ENCODE measurements around the gene TNS2. TPM values are rescaled to one million over a fixed set of nuclear protein-coding genes. Genes with fewer than 3 reads are reported as not detected.
A peak's percentile ranks its signal among the peaks of the same experiment; 100 is the strongest.
"Not testable (repeated sequence)": the region's sequence is repeated elsewhere in the genome, so short reads cannot be mapped to it uniquely, and the experiment has no call there.

The TNS2 gene
- total and polyA plus RNA-seq, 5 experiments from 2014 or later = 0.13 to 3.0 (median 1.3) TPM; not detected in 1

DNA sequence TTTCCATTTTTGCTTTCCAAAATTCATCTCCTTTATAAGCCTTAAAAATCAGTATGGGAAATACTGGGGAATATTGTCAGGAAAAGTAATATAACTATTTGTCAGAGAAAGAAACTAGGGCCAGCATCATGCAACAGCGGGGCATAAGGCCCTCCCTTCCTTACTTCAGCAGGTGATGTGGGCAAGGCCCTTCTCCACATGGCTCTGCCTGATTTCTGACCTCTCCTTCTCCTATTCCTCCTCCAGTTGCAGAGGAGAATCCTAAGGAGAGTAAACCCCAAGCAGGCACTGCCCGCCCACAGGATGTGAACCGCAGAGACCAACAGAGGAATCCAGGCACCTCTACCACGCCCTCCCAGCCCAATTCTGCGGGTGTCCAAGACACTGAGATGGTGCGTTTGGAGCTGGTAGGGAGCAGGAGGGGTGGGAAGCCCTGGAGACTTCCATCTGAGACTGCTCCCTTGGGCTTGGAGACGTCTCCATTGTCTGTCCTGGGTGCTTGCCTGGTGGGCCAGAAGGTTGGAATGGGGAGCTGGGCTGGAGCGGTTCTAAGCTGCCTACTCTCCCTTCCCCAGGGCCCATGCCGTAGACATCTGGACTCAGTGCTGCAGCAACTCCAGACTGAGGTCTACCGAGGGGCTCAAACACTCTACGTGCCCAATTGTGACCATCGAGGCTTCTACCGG is 50.7 kb downstream of the TNS2 start:
- peaks cover 44 to 71% (median 68%) of the 10 kb centered on the region in 4 donors for H3K4me1 Mint-ChIP-seq
- H3K36me3 Mint-ChIP-seq = no peaks in the 10 kb centered on the region
- POLR2A ChIA-PET = interaction anchor here (1.8 to 4.9 kb wide), 3 partner anchors 21 to 46 kb away, joined by 4 to 58 read pairs (median 7); partner anchors contain the start of gene SPRYD3
- H3K9me3 Mint-ChIP-seq = no peaks in the 10 kb centered on the region
- H3K4me3 Mint-ChIP-seq = peak overlapping the region in 1 of 10 donors; percentile 4
- no peak for DNase-seq
- no peak for ATAC-seq
- peaks cover 0 to 1% (median 0%) of the 10 kb centered on the region in 5 donors for H3K27me3 Mint-ChIP-seq
- no peak overlapping the region for H3K27ac Mint-ChIP-seq

DNA sequence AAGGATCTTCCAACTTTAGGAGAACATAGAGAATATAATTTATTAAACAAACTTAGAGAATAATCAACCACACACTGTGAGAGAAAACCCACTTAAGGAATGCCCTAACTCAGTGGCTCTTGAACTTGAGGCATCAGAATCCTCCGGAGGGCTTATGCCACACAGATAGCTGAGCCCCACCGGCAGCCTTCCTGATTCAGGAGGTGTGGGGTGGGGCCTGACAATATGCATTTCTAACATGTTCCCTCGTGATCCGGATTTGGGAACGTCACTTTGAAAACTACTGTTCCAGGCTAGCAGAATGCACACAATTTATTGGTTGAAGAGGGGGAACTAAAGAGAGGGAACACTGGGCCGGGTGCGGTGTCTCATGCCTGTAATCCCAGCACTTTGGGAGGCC is 51.4 kb downstream of the TNS2 start:
- Mint-ChIP-seq H3K4me1 (peaks cover 47 to 70% (median 66%) of the 10 kb centered on the region in 4 donors), H3K4me3 (peak overlapping the region in 6 of 10 donors; percentile 20 to 63 (median 42)), H3K36me3 (peaks cover 0 to 3% (median 0%) of the 10 kb centered on the region in 3 donors), H3K9me3 (no peaks in the 10 kb centered on the region), H3K27me3 (peaks cover 0 to 1% (median 0%) of the 10 kb centered on the region in 5 donors), H3K27ac (peak overlapping the region in 4 of 10 donors; percentile 36 to 88 (median 57))
- DNase-seq (no peak), ATAC-seq (no peak)
- POLR2A ChIA-PET = interaction anchor here (0.7 to 4.9 kb wide), 3 partner anchors 11 to 47 kb away, joined by 6 to 58 read pairs (median 7); partner anchors contain the start of gene SPRYD3

DNA sequence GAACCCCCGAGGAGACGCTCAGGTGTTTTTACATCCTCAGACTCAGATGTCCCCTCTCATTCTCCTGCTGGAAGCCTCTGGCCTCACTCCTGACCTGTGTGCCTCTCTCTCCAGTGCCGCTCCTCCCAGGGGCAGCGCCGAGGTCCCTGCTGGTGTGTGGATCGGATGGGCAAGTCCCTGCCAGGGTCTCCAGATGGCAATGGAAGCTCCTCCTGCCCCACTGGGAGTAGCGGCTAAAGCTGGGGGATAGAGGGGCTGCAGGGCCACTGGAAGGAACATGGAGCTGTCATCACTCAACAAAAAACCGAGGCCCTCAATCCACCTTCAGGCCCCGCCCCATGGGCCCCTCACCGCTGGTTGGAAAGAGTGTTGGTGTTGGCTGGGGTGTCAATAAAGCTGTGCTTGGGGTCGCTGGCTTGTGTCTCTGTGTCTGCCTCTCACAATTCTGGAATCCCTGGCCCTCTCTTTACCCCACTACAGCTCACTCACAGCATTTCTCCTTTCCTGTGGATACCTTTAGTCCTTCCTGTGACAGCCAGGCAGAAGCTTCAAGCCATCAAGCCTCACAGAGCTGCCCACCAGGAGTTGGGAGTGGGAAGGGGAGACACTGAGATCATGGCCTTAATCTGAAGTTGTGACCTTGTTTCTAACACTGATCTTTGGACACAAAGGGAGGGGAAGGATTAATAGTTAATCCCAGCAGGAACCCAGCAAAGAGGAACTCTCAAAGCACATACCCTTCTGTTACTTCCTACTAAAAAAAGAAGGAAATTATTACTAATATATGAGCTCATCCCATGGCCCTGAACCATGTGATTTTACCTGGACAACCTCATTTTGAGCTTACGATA is 52.3 kb downstream of the TNS2 start:
- ATAC-seq = no peak
- DNase-seq = no peak
- Mint-ChIP-seq H3K4me1 (peaks cover 42 to 63% (median 58%) of the 10 kb centered on the region in 4 donors), H3K27ac (peak overlapping the region; percentile 82 to 94 (median 91)), H3K27me3 (no peaks in the 10 kb centered on the region), H3K36me3 (peaks cover 0 to 3% (median 0%) of the 10 kb centered on the region in 3 donors), H3K4me3 (peak overlapping the region in 7 of 10 donors; percentile 24 to 84 (median 64)), H3K9me3 (no peaks in the 10 kb centered on the region)
- POLR2A ChIA-PET = interaction anchor here (0.6 to 2.8 kb wide), 19 partner anchors 8 to 740 kb away, joined by 3 to 23 read pairs (median 5); partner anchors contain the start of genes AAAS, CSAD, SPRYD3 and ZNF740

DNA sequence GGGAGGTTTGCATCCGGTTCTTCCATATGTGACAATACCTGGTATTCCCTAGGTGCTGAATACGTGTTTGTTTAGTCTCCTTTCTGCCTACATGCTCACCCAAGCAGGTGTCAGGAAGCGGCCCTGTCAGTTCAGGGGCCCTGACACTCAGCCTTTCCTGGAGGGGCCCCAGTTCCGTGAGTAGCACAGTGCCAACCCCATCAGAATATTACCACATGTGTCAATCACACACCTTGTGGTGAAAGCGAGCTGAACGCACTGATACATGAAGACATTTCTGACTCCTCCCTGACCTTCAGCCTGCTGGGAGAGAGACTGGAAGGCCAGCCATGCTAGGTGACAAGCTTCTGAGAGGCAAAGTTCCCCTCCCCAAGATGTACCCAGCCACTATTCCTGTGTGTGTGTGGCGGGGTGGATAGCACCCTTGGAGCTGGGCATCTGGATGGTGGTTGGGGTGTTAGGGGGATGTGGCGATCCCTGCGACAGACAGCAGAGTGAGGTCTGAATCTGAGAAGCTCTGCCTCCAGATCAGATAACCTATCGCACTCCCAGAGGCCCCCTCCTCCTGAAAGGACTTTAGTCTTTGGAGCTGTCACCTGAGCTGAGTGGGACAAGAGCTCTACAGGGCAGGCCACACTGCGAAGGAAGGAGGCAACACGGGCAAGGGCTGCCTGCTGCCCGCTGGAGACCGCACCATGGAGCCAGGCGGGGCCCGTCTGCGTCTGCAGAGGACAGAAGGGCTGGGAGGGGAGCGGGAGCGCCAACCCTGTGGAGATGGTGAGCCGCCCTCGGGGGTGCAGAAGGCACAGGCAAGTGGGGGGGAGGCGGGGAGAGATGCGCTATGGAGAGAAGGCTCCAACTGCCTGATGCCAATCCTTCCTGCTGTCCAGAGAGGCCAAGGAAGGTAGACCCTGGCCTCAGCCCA is 53.3 kb downstream of the TNS2 start, which contains the start of gene SOAT2:
Gene SOAT2, plus strand, starts transcription at position 604 of the 925 bp plus-strand sequence. Its CDS starts 92 bp downstream, at position 696.
- Mint-ChIP-seq H3K36me3 (peaks cover 0 to 3% (median 0%) of the 10 kb centered on the region in 3 donors), H3K9me3 (no peaks in the 10 kb centered on the region), H3K27ac (peak within 1 kb of the TSS; percentile 85 to 94 (median 91)), H3K4me1 (peaks cover 40 to 60% (median 52%) of the 10 kb centered on the region in 4 donors), H3K4me3 (peak within 1 kb of the TSS; percentile 44 to 87 (median 70)), H3K27me3 (no peaks in the 10 kb centered on the region)
- ATAC-seq (peak; percentile 78 to 88), DNase-seq (peak in 9 of 10 donors; percentile 29 to 78 (median 62))
- POLR2A ChIA-PET = interaction anchor here (0.6 to 2.8 kb wide), 22 partner anchors 9 to 525 kb away, joined by 3 to 23 read pairs (median 4); partner anchors contain the start of genes AAAS, CSAD, SP1 and SPRYD3

DNA sequence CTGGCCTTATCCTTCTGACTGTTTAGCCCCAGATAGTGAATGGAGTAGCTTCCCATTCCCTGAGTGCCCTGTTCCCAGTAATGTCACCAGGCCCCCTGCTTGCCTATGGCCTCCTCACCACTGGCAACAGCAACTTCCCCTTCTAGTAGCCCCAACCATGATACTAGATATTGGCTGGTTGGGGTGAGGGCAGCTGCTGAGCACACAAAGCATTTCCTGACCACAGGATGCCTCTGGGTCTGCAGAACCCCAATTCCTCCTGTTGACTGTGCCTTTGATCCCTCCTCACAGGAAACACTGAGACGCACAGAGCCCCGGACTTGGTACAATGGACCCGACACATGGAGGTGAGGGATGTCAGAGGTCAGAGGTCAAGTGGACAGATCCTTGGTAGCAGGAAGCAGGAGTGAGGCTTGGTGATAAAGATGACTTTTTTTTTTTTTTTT is 54.0 kb downstream of the TNS2 start:
- DNase-seq = peak in 3 of 10 donors; percentile 10 to 22 (median 15)
- Mint-ChIP-seq H3K4me3 (peak overlapping the region in 8 of 10 donors; percentile 29 to 84 (median 64)), H3K36me3 (peaks cover 0 to 3% (median 0%) of the 10 kb centered on the region in 3 donors), H3K4me1 (peaks cover 33 to 53% (median 44%) of the 10 kb centered on the region in 4 donors), H3K27ac (peak overlapping the region; percentile 63 to 94 (median 80)), H3K9me3 (no peaks in the 10 kb centered on the region), H3K27me3 (no peaks in the 10 kb centered on the region)
- POLR2A ChIA-PET = interaction anchor here (0.7 to 2.8 kb wide), 11 partner anchors 17 to 218 kb away, joined by 3 to 23 read pairs (median 5); partner anchors contain the start of genes AAAS, CSAD, SPRYD3 and ZNF740
- ATAC-seq = peak in 1 of 2 donors; percentile 11

DNA sequence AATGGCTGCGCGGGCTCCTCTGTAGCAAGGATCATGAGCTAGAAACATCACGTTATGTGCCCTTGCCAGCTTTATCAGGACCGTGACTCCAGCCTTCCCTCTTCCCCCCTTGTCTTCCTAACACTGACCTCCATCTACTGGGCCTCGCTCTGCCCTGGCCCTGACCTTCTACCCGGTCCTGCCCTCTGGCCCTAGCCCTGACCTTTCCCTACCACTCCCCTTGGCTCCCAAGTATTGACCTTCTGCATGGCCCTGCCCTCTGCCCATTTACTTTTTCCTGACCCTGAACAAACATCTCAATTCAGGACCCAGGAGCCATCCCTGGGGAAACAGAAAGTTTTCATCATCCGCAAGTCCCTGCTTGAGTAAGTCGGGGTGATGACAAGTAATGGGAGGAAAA is 55.4 kb downstream of the TNS2 start:
- Mint-ChIP-seq H3K9me3 (no peaks in the 10 kb centered on the region), H3K36me3 (peaks cover 0 to 3% (median 0%) of the 10 kb centered on the region in 3 donors), H3K27me3 (no peaks in the 10 kb centered on the region), H3K4me3 (peak overlapping the region in 4 of 10 donors; percentile 20 to 72 (median 32)), H3K27ac (peak overlapping the region in 3 of 10 donors; percentile 44 to 71 (median 53)), H3K4me1 (peaks cover 27 to 47% (median 37%) of the 10 kb centered on the region in 4 donors)
- POLR2A ChIA-PET = no interaction called here
- ATAC-seq (no peak), DNase-seq (no peak)

DNA sequence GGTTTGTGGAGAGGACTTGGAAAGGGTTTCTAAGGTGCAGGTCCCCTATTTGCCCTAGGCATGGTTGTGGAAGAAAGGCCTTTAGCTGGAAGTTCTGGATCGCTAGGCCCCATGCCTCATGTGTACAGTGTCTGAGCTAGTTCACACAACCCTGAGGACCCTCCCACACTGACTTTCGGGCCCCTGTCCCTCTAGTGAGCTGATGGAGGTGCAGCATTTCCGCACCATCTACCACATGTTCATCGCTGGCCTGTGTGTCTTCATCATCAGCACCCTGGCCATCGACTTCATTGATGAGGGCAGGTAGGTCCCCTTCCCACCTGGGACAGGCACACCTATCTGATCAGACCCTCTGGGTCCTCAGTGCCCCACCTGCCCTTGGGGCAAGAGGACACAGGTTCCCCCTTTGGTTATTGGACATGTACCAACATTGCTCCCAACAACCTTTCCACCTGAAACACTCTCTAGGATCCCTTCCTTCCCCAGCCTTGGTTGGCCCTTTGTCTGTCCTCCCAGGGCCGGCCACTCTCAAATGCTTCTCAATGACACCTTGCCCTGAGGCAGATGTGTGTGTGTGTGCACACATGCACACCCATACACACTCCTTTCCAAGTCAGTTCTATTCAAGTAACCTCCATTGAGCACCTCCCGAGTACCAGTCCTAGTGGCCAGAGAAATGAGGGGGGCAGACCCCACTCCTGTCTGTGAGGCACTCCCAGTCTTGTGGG is 56.0 kb downstream of the TNS2 start:
- H3K4me1 Mint-ChIP-seq = peaks cover 27 to 44% (median 35%) of the 10 kb centered on the region in 4 donors
- DNase-seq (no peak), ATAC-seq (no peak)
- H3K36me3 Mint-ChIP-seq = peaks cover 0 to 3% (median 0%) of the 10 kb centered on the region in 3 donors
- no peaks in the 10 kb centered on the region for H3K27me3 Mint-ChIP-seq
- peak overlapping the region in 1 of 10 donors; percentile 26 for H3K4me3 Mint-ChIP-seq
- H3K9me3 Mint-ChIP-seq = no peaks in the 10 kb centered on the region
- H3K27ac Mint-ChIP-seq = peak overlapping the region in 7 of 10 donors; percentile 27 to 92 (median 48)
- POLR2A ChIA-PET = no interaction called here

DNA sequence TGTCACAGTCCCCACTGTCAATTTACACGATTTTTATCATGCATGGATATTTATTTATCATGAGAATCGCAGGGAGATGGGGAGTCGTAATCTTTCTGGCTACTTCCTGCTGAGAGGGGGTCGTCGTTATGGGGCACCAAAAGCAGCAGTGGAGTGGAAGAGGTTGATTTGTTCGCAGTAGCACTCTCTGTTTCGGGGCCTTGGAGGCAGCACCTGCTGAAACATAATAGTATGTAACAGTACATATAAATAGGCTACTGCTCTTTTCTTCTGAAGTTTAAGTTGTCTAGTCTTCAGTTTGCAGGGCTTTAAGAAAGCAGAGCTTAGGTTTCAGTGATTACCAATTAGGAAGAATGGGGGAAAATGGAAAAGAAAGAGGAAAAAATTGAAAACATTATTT is 57.3 kb downstream of the TNS2 start:
- DNase-seq (no peak), ATAC-seq (no peak)
- POLR2A ChIA-PET = interaction anchor here (0.7 kb wide), 1 partner anchor 181 kb away, joined by 6 read pairs; no protein-coding TSS in a partner anchor
- Mint-ChIP-seq H3K27ac (peak overlapping the region in 2 of 10 donors; percentile 25 to 36), H3K4me1 (peaks cover 23 to 37% (median 29%) of the 10 kb centered on the region in 4 donors), H3K9me3 (no peaks in the 10 kb centered on the region), H3K4me3 (no peak overlapping the region), H3K27me3 (no peaks in the 10 kb centered on the region), H3K36me3 (peaks cover 0 to 3% (median 0%) of the 10 kb centered on the region in 3 donors)

DNA sequence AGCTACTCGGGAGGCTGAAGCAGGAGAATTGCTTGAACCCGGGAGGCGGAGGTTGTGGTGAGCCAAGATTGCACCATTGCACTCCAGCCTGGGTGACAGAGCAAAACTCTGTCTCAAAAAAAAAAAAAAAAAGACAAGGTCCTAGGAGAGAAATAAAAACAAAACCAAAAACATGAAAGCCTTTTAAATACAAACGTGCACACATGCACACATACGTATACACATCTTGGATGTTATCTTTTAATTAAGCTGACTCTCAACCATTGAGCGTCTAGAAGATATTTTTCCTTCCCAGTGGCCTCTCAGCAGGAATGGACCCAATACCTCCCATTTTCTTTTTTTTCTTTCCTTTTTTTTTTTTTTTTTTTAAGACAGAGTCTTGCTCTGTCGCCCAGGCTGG is 62.6 kb downstream of the TNS2 start:
- H3K27me3 Mint-ChIP-seq, H3K27ac Mint-ChIP-seq, DNase-seq, H3K36me3 Mint-ChIP-seq, H3K4me1 Mint-ChIP-seq, H3K9me3 Mint-ChIP-seq, ATAC-seq, H3K4me3 Mint-ChIP-seq: not testable (repeated sequence)
- POLR2A ChIA-PET = interaction anchor here (0.7 to 1.2 kb wide), 3 partner anchors 10 to 49 kb away, joined by 3 to 5 read pairs (median 3); partner anchors contain the start of gene SOAT2

DNA sequence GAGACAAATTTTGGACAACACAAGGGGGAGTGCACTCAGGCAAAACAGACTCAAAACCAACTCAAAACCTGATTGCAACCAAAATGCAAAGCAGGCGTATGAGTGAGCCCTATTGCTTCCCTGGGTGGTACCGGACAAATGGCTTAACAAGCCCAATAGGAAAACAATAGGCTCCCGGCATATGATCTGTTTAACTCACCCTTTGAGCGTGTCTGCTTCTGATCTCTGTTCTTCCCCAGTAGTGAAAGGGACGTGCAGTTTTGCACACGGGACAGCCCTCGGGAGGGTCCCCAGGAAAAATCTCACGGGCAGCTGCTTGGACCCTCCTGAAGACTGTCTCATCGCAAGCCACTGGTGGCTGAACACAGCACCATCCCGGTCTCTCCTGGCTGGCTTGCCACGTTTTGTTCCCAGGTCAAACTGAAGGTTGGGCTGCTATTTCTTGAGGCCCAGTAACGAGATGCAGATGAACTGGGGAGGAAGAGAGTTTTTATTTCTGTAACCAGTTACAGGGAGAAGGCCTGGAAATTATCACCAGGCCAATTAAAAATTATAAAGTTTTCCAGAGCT is 63.4 kb downstream of the TNS2 start:
- ATAC-seq = no peak
- H3K4me3 Mint-ChIP-seq = no peak overlapping the region
- no peaks in the 10 kb centered on the region for H3K27me3 Mint-ChIP-seq
- no peaks in the 10 kb centered on the region for H3K36me3 Mint-ChIP-seq
- no peak overlapping the region for H3K27ac Mint-ChIP-seq
- no peak for DNase-seq
- POLR2A ChIA-PET = interaction anchor here (0.6 kb wide), 2 partner anchors 126 to 279 kb away, joined by 7 read pairs; no protein-coding TSS in a partner anchor
- no peaks in the 10 kb centered on the region for H3K4me1 Mint-ChIP-seq
- H3K9me3 Mint-ChIP-seq = no peaks in the 10 kb centered on the region

Measured in naive thymus-derived CD8-positive, alpha-beta T cell (primary cell).